ENCODE data around the gene ATG9B. TPM values are rescaled to one million over a fixed set of nuclear protein-coding genes. Genes with fewer than 3 reads are reported as not detected.

Gene ATG9B
- total and polyA plus RNA-seq, 2 of the 13 experiments (the other 11 are each of a cell fraction or from before 2014, with no cell fraction given): 0.24 TPM; not detected in 1

DNA sequence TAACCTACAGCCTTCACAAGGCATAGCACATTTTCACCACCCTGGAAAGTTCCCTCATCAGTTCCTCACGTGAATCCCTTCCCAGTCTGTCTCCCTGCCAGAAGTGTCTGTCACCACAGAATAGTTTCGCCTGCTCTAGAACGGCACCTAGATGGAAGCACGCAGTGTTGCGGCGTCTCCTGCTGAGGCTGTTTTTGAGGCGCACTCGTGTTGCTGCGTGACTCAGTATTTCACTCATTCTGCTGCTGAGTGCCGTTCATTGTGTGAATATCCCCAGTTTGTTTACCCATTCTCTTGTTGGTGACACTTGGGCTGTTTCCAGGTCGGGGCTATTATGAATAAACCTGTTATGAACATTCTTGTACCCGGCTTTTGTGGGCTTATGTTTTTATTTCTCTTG, 20.7 kb downstream of the ATG9B start (continued):
- TF ChIP-seq CEBPB (IDR thresholded peaks at IDR 0.05; ENCODE audit: borderline replicate concordance, low read depth, low read length) (no peak), XBP1 (CRISPR knock-in tag; IDR thresholded peaks at IDR 0.05) (no peak), ZNF337 (CRISPR knock-in tag; IDR thresholded peaks at IDR 0.05; ENCODE audit: borderline replicate concordance, low read depth) (no peak), ZMAT3 (CRISPR knock-in tag; conservative IDR thresholded peaks at IDR 0.05) (no peak), PCBP2 (optimal IDR thresholded peaks at IDR 0.05; ENCODE audit: low read depth, low read length, poor library complexity, severe bottlenecking) (no peak), HNRNPUL1 (IDR thresholded peaks at IDR 0.05; ENCODE audit: low read depth, low read length) (no peak), ZNF205 (CRISPR knock-in tag; IDR thresholded peaks at IDR 0.05) (no peak), ETV6 (CRISPR knock-in tag; conservative IDR thresholded peaks at IDR 0.05) (no peak), ZNF383 (CRISPR knock-in tag; IDR thresholded peaks at IDR 0.05; ENCODE audit: borderline replicate concordance) (no peak), ZMYM2 (CRISPR knock-in tag; IDR thresholded peaks at IDR 0.05) (no peak), ZNF629 (CRISPR knock-in tag; conservative IDR thresholded peaks at IDR 0.05) (no peak), ZNF333 (CRISPR knock-in tag; IDR thresholded peaks at IDR 0.05; ENCODE audit: borderline replicate concordance) (no peak)
- TF ChIP-seq, protein P1, sequence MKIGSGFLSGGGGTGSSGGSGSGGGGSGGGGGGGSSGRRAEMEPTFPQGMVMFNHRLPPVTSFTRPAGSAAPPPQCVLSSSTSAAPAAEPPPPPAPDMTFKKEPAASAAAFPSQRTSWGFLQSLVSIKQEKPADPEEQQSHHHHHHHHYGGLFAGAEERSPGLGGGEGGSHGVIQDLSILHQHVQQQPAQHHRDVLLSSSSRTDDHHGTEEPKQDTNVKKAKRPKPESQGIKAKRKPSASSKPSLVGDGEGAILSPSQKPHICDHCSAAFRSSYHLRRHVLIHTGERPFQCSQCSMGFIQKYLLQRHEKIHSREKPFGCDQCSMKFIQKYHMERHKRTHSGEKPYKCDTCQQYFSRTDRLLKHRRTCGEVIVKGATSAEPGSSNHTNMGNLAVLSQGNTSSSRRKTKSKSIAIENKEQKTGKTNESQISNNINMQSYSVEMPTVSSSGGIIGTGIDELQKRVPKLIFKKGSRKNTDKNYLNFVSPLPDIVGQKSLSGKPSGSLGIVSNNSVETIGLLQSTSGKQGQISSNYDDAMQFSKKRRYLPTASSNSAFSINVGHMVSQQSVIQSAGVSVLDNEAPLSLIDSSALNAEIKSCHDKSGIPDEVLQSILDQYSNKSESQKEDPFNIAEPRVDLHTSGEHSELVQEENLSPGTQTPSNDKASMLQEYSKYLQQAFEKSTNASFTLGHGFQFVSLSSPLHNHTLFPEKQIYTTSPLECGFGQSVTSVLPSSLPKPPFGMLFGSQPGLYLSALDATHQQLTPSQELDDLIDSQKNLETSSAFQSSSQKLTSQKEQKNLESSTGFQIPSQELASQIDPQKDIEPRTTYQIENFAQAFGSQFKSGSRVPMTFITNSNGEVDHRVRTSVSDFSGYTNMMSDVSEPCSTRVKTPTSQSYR (CRISPR knock-in tag; IDR thresholded peaks at IDR 0.05; ENCODE audit: borderline replicate concordance): no peak
- TF ChIP-seq, protein P2, sequence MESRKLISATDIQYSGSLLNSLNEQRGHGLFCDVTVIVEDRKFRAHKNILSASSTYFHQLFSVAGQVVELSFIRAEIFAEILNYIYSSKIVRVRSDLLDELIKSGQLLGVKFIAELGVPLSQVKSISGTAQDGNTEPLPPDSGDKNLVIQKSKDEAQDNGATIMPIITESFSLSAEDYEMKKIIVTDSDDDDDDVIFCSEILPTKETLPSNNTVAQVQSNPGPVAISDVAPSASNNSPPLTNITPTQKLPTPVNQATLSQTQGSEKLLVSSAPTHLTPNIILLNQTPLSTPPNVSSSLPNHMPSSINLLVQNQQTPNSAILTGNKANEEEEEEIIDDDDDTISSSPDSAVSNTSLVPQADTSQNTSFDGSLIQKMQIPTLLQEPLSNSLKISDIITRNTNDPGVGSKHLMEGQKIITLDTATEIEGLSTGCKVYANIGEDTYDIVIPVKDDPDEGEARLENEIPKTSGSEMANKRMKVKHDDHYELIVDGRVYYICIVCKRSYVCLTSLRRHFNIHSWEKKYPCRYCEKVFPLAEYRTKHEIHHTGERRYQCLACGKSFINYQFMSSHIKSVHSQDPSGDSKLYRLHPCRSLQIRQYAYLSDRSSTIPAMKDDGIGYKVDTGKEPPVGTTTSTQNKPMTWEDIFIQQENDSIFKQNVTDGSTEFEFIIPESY (CRISPR knock-in tag; IDR thresholded peaks at IDR 0.05): peak; percentile 59; the same call in 1 of the 2 replicates
- TF ChIP-seq, protein P3, sequence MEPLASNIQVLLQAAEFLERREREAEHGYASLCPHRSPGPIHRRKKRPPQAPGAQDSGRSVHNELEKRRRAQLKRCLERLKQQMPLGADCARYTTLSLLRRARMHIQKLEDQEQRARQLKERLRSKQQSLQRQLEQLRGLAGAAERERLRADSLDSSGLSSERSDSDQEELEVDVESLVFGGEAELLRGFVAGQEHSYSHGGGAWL (CRISPR knock-in tag; IDR thresholded peaks at IDR 0.05): no peak
- TF ChIP-seq, protein P4, sequence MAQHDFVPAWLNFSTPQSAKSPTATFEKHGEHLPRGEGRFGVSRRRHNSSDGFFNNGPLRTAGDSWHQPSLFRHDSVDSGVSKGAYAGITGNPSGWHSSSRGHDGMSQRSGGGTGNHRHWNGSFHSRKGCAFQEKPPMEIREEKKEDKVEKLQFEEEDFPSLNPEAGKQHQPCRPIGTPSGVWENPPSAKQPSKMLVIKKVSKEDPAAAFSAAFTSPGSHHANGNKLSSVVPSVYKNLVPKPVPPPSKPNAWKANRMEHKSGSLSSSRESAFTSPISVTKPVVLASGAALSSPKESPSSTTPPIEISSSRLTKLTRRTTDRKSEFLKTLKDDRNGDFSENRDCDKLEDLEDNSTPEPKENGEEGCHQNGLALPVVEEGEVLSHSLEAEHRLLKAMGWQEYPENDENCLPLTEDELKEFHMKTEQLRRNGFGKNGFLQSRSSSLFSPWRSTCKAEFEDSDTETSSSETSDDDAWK (CRISPR knock-in tag; IDR thresholded peaks at IDR 0.05): no peak
